HG02678 (cell line): ENCODE data around the gene ARAP2.
"Not testable (repeated sequence)": the region's sequence is repeated elsewhere in the genome, so short reads cannot be mapped to it uniquely, and the experiment has no call there.

Source experiments
- ATAC-seq: cut with Tn5 transposase; IDR thresholded peaks from one replicate; pipeline ENCODE4 v1.9.1; 2021; ENCODE audit warnings: mild to moderate bottlenecking, moderate library complexity; ENCODE audit not compliant: unreplicated experiment

The ARAP2 gene

DNA sequence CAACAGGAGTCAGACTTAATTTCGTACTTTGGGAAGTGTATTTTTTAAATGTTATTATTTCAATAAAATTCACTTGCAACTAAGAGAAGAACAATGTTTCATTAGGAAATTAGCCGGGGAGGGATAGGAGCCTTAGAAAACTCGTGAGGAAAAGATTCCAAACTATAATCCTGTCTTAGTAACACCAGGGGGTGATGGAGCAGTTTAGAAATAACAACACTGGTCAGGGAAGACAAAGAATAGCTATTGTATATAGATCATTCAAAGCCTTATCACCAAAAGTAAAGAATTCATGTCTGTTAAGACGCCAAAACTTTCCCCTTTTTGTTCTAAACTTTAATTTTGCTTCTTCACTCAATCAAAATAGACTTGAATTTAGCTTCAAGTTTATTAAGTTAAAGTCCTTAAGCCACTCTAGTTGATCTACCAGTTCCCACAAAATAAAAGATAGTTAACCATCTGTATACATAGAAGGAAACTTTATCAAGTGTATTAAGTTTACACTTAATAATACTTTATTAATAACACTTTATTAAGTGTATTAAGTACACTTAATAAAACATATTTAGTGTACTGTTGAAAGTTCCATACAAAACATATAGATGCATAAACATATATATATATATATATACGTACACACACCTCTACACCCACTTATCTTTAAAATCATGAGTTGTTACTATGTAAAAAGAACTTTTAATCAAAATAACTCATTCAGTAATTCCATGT lies 60.5 kb downstream of the ARAP2 start:
- ATAC-seq: no peak

GRCh38 chr4:36183232-36183631 lies 61.1 kb downstream of the ARAP2 start:
- ATAC-seq: peak; percentile 70

DNA sequence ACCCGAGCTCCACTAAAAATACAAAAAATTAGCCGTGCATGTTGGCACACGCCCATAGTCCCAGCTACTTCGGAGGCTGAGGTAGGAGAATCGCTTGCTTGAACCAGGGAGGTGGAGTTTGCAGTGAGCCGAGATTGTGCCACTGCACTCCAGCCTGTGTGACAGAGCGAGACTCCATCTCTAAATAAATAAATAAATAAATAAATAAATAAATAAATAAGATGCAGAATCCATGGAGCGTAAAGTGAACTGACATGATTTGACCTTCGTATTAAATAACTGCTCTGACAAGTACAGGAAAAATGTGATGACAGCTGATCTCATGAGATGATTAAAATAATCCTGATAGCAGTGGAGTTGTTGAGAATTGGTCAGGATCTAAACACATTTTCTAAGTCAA lies 62.0 kb downstream of the ARAP2 start:
- not testable (repeated sequence) for ATAC-seq

DNA sequence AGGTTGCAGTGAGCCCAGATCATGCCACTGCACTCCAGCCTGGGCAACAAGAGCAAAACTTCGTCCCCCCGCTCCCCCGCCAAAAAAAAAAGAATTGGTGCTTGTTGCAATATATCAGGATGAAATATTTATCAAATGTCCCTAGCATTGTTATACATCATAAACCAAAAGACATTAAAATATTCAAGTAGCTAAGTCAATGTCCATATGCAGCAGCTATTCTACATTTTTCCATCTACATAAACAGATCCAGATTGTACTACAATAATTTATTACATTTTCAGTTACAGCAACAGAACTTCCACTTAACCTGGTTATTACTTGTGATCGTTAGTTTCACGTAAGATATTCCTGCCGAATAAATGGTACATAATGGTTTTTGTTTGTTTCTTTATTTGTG lies 64.1 kb downstream of the ARAP2 start:
- ATAC-seq: no peak

- ATAC-seq: no peak
These were observed 65.8 kb downstream of the ARAP2 start for GRCh38 chr4:36178484-36178883.

GRCh38 chr4:36177946-36178345 lies 66.4 kb downstream of the ARAP2 start:
- no peak for ATAC-seq

DNA sequence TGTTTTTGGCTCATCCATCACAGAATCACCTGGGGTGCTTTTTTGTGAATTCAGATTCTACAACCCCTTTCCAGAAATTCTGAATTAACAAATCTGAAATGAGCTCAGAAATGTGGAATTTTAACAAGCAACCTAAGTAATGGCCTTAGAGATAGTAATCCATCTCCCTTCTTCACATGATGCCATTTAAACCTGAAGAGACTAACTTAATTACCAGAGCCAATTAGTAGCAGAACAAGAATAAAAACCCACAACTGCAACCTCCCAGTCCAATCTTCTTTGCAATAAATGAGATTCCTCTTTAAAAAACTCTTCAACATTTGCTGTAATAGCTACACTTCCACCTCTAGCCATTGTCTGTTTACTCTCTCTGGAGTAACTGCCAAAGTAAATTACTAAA lies 69.7 kb downstream of the ARAP2 start:
- ATAC-seq: no peak

GRCh38 chr4:36173905-36174304 lies 70.4 kb downstream of the ARAP2 start:
- ATAC-seq: no peak

DNA sequence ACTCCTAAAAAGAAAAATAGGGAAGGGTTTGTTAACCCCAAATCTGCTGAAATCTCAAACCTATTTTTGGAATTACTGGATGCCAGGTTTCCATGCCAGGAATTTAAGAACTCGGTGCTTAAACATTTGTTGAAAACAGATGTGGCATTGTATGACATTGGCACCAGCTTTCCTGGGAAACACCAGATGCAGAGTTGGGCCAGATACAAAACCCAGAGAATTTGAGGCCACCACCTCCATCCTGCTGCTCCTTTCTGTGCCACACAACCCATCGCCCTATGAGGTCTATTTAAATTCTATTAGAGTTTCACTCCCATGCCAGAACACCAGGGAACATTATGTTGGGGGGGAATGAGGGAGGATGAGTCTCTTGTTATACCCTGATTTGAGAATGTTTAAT lies 71.7 kb downstream of the ARAP2 start:
- no peak for ATAC-seq

DNA sequence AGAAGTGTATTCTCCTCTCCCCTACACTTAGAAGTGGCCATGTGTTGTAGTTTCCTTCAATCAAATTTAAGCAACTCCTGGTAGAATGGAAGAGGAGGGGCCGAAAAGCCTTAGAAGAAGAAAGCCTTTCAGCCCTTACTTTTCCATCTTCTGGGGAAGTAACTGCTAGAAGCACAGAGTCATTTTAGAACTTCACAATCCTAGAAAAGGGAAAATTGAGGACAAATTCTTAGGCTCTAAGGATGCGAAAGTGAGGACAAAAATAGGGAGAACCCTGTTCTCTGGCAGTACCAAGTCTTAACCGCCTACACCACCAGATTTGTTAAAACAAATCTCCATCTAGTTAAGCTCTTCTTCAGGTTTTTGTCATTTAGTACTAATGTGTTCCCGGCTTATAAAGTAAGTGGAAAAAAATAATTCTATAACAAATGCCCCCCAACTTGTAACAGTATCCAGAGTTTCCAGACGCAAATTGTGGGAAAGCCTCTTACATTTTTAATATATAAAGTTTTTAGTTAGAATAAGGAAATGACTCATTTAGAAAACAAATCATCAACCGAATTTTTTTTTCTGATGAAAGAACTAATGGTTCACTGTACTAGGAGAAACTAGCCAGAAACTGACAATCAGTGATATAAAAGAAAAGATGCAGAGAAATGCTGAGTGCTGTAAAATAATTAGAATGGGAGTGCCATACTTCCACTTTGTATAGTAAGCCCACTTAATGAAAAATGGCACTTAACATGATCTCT lies 76.0 kb downstream of the ARAP2 start:
- ATAC-seq: no peak

GRCh38 chr4:36165631-36166005 lies 78.7 kb downstream of the ARAP2 start:
- ATAC-seq: no peak

- ATAC-seq: no peak
These were observed 79.2 kb downstream of the ARAP2 start for GRCh38 chr4:36164900-36165630.

GRCh38 chr4:36163198-36163597 lies 81.1 kb downstream of the ARAP2 start:
- ATAC-seq: peak; percentile 70

GRCh38 chr4:36159208-36159607 lies 85.1 kb downstream of the ARAP2 start:
- ATAC-seq: no peak

GRCh38 chr4:36152735-36153134 lies 91.6 kb downstream of the ARAP2 start:
- ATAC-seq: no peak

DNA sequence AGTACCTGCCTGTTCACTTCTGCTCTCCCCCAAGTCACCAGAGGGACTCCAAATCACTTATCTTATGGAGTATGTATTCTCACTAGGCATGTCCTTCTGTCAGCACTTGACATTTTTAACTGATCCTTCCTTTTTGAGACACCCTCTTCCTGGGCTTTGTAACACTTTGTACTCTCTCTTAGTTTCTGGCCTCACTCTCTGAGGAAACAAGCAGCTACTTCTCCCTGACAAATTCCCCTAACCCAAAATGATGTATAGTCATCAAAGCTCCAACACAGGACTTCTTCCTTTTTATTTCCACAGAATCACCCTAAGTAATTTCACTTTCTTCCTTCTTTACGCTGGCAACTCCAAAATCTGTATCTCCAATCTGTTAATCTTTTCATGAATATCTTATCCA lies 101.8 kb downstream of the ARAP2 start:
- no peak for ATAC-seq

GRCh38 chr4:36141186-36141585 lies 103.1 kb downstream of the ARAP2 start:
- no peak for ATAC-seq

DNA sequence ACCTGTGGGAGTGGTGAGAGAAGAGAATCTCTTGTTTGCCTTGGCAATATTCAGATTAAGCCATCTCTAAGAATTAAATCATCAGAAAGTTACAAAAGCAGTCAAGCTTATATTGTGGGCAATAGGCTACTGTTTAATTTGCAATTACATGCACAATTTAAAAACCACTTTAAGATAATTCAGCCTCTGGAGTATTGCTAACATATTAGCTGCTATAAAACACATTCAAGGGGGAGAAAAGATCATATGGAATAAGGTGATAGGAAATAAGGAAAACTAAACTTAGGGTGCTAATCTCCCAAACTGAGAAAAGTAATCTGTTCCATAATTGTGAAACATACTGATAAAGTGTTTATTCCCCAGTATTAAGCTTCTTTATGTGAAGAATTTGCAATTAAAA lies 103.9 kb downstream of the ARAP2 start:
- ATAC-seq: no peak

- no peak for ATAC-seq
These were observed 106.1 kb downstream of the ARAP2 start for GRCh38 chr4:36138220-36138619.

DNA sequence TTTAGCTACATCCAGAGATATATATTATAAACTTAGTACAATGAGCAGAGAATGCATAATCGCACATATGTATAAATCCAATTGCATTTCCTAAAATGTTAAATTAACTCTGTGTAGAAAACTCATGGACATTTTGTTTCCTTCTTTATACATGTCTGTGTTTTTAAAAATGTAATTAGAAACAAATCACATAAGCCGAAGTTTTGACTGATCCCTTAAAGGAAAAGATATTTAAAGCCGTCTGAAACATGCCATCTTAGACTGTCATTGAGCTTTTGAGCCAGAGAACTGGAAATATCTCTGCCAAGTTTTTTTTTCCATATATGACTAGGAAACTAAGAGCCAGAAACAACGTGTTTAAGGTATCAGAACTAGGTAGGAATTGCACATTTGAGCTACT lies 107.0 kb downstream of the ARAP2 start:
- ATAC-seq: no peak

GRCh38 chr4:36133658-36134057 lies 110.7 kb downstream of the ARAP2 start:
- ATAC-seq: no peak

GRCh38 chr4:36133086-36133485 lies 111.2 kb downstream of the ARAP2 start:
- no peak for ATAC-seq
